ENCODE data around the gene HRAS. TPM values are rescaled to one million over a fixed set of nuclear protein-coding genes. Genes with fewer than 3 reads are reported as not detected.
A peak's percentile ranks its signal among the peaks of the same experiment; 100 is the strongest.

The HRAS gene
- total and polyA plus RNA-seq, 8 donors, result 10.4 to 130 (median 21.7) TPM

GRCh38 chr11:567629-568292, 32.4 kb upstream of the HRAS start:
- Histone ChIP-seq H3K36me3 (no peaks in the 10 kb centered on the region), H3K9me3 (no peaks in the 10 kb centered on the region), H3K4me3 (peak overlapping the region; percentile 23 to 65 (median 48)), H3K4me1 (peaks cover 0 to 10% (median 0%) of the 10 kb centered on the region in 3 donors), H3K27me3 (no peaks in the 10 kb centered on the region), H3K27ac (peak overlapping the region; percentile 39 to 76 (median 48))
- intact Hi-C loops (cut with DNase I), result no loop called here
- 22 to 24% methylated on average over 40 to 41 of the region's 41 CpGs for WGBS, 2 donors
- peak in 3 of 6 donors; percentile 54 to 84 (median 68) for DNase-seq
- no peak for TF ChIP-seq CTCF (IDR thresholded peaks at IDR 0.05)
- ATAC-seq, result peak in 1 of 4 donors; percentile 2
- FAIRE-seq, result no peak

- TF ChIP-seq CTCF (IDR thresholded peaks at IDR 0.05), result no peak
- intact Hi-C loops (cut with DNase I), result no loop called here
- Histone ChIP-seq H3K27me3 (no peaks in the 10 kb centered on the region), H3K4me1 (peaks cover 0 to 15% (median 5%) of the 10 kb centered on the region in 3 donors), H3K9me3 (no peaks in the 10 kb centered on the region), H3K4me3 (peak overlapping the region in 1 of 4 donors; percentile 65), H3K27ac (peak overlapping the region in 3 of 4 donors; percentile 39 to 76 (median 44)), H3K36me3 (no peaks in the 10 kb centered on the region)
- FAIRE-seq (no peak), ATAC-seq (no peak), DNase-seq (peak in 2 of 6 donors; percentile 58 to 74)
- WGBS, 2 donors, result 87 to 96% methylated on average over 18 of the region's 18 CpGs
These were observed 31.7 kb upstream of the HRAS start for GRCh38 chr11:567011-567628.

DNA sequence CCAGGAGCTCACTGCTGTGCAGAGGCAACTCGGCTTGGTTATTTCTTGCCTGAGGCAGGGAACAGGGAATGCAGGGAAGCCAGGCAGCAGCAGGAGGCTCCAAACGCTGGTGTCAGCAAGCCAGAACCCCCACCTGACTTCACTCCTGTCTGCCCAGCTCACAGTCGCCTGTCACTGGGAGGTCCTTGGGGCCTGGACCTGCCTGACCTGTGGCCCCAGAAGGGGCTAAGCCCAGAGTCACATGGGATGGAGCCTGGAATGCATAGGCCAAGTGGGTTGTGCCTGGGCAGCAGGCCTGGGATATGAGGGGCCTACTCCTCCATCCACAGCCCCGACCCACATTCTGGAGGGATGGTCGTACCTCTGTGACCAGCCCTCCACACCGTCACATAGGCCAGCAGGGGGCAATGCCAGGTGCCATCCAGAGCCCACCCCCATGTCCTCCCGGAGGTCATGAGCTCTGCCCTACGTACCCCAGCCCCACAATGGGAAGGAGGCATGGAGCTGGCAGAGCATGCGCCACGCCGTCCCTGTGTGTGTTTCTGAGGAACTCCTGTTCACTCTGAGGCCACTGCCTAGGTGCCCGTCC, 30.6 kb upstream of the HRAS start:
- Histone ChIP-seq H3K9me3 (no peaks in the 10 kb centered on the region), H3K27ac (no peak overlapping the region), H3K36me3 (no peaks in the 10 kb centered on the region), H3K4me3 (no peak overlapping the region), H3K4me1 (peaks cover 0 to 17% (median 11%) of the 10 kb centered on the region in 3 donors), H3K27me3 (no peaks in the 10 kb centered on the region)
- FAIRE-seq (no peak), DNase-seq (peak in 2 of 6 donors; percentile 50 to 70), ATAC-seq (no peak)
- 78 to 81% methylated on average over 12 of the region's 12 CpGs for WGBS, 2 donors
- intact Hi-C loops (cut with DNase I), result no loop called here
- TF ChIP-seq CTCF (IDR thresholded peaks at IDR 0.05), result no peak

GRCh38 chr11:563812-564578, 28.6 kb upstream of the HRAS start:
- WGBS, 2 donors, result 80 to 82% methylated on average over 12 of the region's 12 CpGs
- DNase-seq (peak in 1 of 6 donors; percentile 73), FAIRE-seq (no peak), ATAC-seq (no peak)
- H3K36me3 ChIP-seq, result no peaks in the 10 kb centered on the region
- H3K27ac ChIP-seq, result no peak overlapping the region
- intact Hi-C loops (cut with DNase I), result no loop called here
- H3K9me3 ChIP-seq, result no peaks in the 10 kb centered on the region
- no peak for TF ChIP-seq CTCF (IDR thresholded peaks at IDR 0.05)
- H3K4me3 ChIP-seq, result no peak overlapping the region
- no peaks in the 10 kb centered on the region for H3K27me3 ChIP-seq
- peaks cover 0 to 13% (median 11%) of the 10 kb centered on the region in 3 donors for H3K4me1 ChIP-seq

Measured in pancreas (tissue), 10 donors.